ENCODE results near the gene OR51B5.
"Not testable (repeated sequence)": the region's sequence is repeated elsewhere in the genome, so short reads cannot be mapped to it uniquely, and the experiment has no call there.

Gene OR51B5

DNA sequence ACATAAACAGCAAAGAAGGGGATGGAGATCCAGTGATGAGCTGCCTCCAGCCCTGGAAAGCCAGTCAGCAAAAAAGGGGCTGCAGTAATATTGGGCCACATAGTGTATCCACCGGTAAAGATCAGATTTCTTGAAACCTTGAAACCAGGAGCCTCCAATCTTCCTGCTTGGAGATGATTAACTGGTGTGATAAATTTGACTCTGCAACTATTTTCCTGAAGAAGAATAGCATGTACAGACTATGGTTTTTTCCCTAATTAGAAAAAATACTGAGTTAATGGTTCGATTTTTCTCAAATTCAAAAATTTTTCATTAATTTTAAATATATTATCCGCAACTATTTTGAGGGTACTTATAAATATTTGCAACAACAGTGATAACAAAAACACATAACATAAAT is 19.1 kb downstream of the OR51B5 start, which contains the start of gene OR51B2:
Gene OR51B2 (minus strand): TSS at position 101 of the 400 bp plus-strand sequence. CDS start 0 bp downstream, at position 101.
- no peak for DNase-seq

GRCh38 chr11:5317292-5317691 is 26.0 kb downstream of the OR51B5 start:
- no peak for DNase-seq

GRCh38 chr11:5313326-5314023 is 29.8 kb downstream of the OR51B5 start:
- DNase-seq = not testable (repeated sequence)

DNA sequence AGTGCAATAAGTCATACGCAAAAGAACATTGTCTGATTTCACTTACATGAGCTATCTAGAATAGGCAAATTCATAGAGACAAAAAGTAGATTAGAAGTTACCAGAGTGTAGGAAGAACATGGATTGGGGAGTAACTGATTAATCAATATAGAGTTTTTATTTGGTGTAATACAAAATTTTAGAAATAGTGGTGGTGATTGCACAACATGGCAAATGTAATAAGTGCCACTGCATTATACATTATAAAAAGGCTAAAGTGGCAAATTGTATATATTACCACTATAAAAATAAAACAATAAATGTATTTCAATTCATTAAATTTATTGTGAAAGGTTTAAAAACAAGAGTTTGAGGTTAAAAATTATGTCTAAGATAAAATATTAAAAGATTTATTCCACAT is 32.9 kb downstream of the OR51B5 start:
- no peak for DNase-seq

DNA sequence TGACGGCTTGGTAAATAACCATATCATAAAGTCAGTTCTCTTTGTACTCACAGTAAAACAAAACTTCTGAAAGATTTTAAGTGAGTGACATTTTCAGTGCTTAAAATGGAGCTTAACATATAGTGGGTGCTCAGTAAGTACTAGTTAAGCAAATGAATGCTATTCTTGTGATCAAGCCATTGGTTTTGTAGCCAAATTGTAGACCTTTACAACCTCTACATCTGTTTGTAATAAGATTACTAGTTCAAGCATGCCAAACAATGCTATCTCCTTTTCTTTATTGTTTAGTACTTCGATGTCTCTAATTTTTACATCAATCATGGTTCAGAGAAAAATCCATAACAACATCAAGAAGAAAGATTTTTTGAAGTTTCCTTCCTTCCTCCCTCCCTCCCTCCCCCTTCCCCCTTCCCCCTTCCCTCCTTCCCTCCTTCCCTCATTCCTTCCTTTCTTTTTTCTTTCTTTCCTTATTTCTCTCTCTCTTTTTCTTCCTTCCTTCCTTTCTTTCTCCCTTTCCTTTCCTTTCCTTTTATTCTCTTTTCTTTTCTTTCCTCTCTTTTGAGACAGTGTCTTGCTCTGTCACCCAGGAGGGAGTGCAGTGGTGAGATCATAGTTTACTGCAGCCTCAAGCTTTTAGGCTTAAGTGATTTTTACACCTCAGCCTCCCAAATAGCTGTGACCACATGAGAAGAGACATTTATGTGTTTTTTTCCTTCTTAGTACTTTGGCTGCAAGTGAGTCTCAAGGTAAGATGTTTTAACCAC is 35.9 kb downstream of the OR51B5 start:
- DNase-seq = no peak

GRCh38 chr11:5304046-5304445 is 39.3 kb downstream of the OR51B5 start:
- DNase-seq = no peak

- no peak for DNase-seq
Observed at GRCh38 chr11:5303626-5304025, 39.7 kb downstream of the OR51B5 start.

DNA sequence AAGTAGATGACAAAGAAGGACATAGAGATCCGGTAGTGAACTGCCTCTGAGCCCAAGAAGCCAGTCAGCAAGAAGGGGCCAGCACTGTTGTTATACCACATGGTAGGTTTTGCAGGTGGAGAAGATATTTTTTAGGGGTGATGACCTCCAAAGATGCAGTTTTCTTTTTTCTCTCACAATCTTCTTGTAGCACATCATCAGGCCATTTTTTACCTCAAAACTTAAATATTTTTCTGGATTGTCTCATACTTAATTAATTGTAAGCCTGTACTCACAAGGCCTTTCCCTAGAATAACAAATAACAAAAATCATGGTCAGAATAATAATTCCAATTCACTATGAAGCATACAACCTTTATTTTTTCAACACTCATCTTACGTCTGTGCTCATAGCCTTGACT is 41.5 kb downstream of the OR51B5 start, which contains the start of gene OR51B4:
Gene OR51B4 (minus strand): TSS at position 101 of the 400 bp plus-strand sequence. CDS start 0 bp downstream, at position 101.
- no peak for DNase-seq

DNA sequence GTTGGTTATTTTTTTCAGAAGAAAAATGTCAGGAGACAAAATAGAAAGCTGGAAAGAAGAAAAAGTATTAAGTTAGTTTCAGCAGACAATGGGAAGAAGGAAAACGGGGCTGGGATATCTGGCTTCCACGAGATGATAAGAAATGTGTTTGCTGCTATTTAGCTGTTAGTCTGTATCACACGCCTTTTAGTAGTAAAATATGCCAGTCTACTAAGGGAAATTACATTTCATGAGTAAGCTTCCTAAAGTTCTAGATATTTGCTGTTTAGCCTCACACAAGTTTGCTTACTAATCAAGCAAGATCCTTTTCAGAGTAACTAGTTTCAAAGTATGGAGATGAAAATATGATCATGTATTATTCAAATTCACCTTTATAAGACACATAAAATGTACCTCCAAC is 43.1 kb downstream of the OR51B5 start:
- no peak for DNase-seq

DNA sequence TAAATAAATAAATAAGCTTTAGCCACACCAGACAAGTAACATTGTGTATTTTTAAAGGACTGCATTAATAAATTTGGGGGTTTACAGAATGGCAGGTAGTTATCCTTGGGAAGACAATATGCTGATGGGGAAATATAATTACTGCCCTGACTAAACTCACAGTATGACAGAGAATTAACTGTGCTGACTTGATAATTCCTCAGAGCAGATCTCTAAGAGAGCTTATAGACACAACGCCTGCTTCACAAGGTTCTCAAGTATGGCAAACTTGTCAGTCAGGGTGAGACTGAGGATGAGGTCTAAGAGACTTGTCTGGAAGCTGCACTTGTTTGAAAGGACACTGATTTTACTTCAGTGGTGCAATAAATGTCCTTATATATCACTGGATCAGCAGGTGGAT is 44.9 kb downstream of the OR51B5 start:
- DNase-seq = no peak

GRCh38 chr11:5297721-5298323 is 45.5 kb downstream of the OR51B5 start:
- no peak for DNase-seq

GRCh38 chr11:5294342-5294995 is 48.9 kb downstream of the OR51B5 start:
- not testable (repeated sequence) for DNase-seq

GRCh38 chr11:5293028-5293427 is 50.3 kb downstream of the OR51B5 start:
- DNase-seq = no peak

All from GOT3 (cell line).